Adipocyte (in vitro differentiated cells): ENCODE results near the gene COX4I1.
"Not testable (repeated sequence)": the region's sequence is repeated elsewhere in the genome, so short reads cannot be mapped to it uniquely, and the experiment has no call there.

Experiments used
- DNase-seq: peaks from one replicate; pipeline ENCODE4 v3.0.0-alpha.2; 2015; ENCODE audit warnings: low read depth
- H3K27me3 ChIP-seq: replicated peaks from 2 replicates; pipeline ENCODE4 v1.7.0; 2013; ENCODE audit warnings: mild to moderate bottlenecking, low read length, moderate library complexity; ENCODE audit not compliant: control insufficient read depth, insufficient read depth
- H3K36me3 ChIP-seq: 2 replicates; pipeline ENCODE4 v1.7.0; 2013; ENCODE audit warnings: low read length, mild to moderate bottlenecking, moderate library complexity; ENCODE audit not compliant: control insufficient read depth, insufficient read depth, severe bottlenecking
- H3K4me1 ChIP-seq: 2 replicates; pipeline ENCODE4 v1.7.0; 2013; ENCODE audit warnings: mild to moderate bottlenecking, low read length, moderate library complexity; ENCODE audit not compliant: control insufficient read depth, insufficient read depth
- H3K4me3 ChIP-seq: 2 replicates; pipeline ENCODE4 v1.7.0; 2013; ENCODE audit warnings: mild to moderate bottlenecking, low read length, moderate library complexity
- H3K9ac ChIP-seq: 2 replicates; pipeline ENCODE4 v1.7.0; 2013; ENCODE audit warnings: mild to moderate bottlenecking, low read length, moderate library complexity
- H3K9me3 ChIP-seq: 2 replicates; pipeline ENCODE4 v1.7.0; 2013; ENCODE audit warnings: mild to moderate bottlenecking, low read length, moderate library complexity; ENCODE audit not compliant: control insufficient read depth

COX4I1 gene

GRCh38 chr16:85803570-85803969 lies 4.1 kb downstream of the COX4I1 start:
- Histone ChIP-seq H3K9ac (no peak overlapping the region), H3K4me3 (no peak overlapping the region), H3K36me3 (peaks cover 55% of the 10 kb centered on the region), H3K27me3 (no peaks in the 10 kb centered on the region), H3K9me3 (no peaks in the 10 kb centered on the region), H3K4me1 (peaks cover 12% of the 10 kb centered on the region)
- DNase-seq: no peak

GRCh38 chr16:85805442-85806045 lies 6.0 kb downstream of the COX4I1 start:
- Histone ChIP-seq H3K27me3 (peaks cover 2% of the 10 kb centered on the region), H3K36me3 (peaks cover 55% of the 10 kb centered on the region), H3K4me1 (peaks cover 9% of the 10 kb centered on the region), H3K9me3 (no peaks in the 10 kb centered on the region), H3K4me3 (no peak overlapping the region), H3K9ac (no peak overlapping the region)
- DNase-seq: no peak

GRCh38 chr16:85806539-85806938 lies 7.0 kb downstream of the COX4I1 start:
- Histone ChIP-seq H3K27me3 (peaks cover 8% of the 10 kb centered on the region), H3K9me3 (no peaks in the 10 kb centered on the region), H3K9ac (no peak overlapping the region), H3K4me1 (no peaks in the 10 kb centered on the region), H3K4me3 (no peak overlapping the region), H3K36me3 (peaks cover 52% of the 10 kb centered on the region)
- no peak for DNase-seq

GRCh38 chr16:85807340-85807739 lies 7.8 kb downstream of the COX4I1 start:
- not testable (repeated sequence) for DNase-seq, H3K9me3 ChIP-seq, H3K4me1 ChIP-seq, H3K9ac ChIP-seq, H3K4me3 ChIP-seq
- Histone ChIP-seq H3K36me3 (peaks cover 44% of the 10 kb centered on the region), H3K27me3 (peaks cover 16% of the 10 kb centered on the region)

- H3K9me3 ChIP-seq, DNase-seq, H3K9ac ChIP-seq, H3K4me1 ChIP-seq, H3K4me3 ChIP-seq: not testable (repeated sequence)
- peaks cover 37% of the 10 kb centered on the region for H3K36me3 ChIP-seq
- H3K27me3 ChIP-seq: peaks cover 24% of the 10 kb centered on the region
Observed at GRCh38 chr16:85808104-85808503, 8.6 kb downstream of the COX4I1 start.

DNA sequence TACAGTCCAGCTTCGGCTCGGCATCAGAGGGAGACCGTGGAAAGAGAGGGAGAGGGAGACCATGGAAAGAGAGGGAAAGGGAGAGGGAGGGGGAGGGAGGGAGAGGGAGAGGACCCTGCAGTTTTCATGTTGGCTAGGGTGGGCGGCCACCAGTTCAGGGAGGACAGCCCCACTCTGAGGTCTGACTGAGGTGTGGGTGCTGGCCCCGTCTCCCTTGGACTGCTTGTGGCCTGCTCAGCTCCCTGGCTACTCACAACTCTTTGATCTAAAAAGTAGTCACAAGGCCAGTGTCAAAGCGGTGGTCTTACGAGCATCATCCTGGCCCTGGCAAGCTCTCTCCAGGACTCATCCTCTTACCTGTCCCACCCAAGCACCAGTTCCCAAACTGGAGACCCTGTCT lies 9.4 kb downstream of the COX4I1 start:
- no peaks in the 10 kb centered on the region for H3K9me3 ChIP-seq
- H3K27me3 ChIP-seq: peaks cover 31% of the 10 kb centered on the region
- peaks cover 29% of the 10 kb centered on the region for H3K36me3 ChIP-seq
- H3K4me3 ChIP-seq: no peak overlapping the region
- DNase-seq: no peak
- H3K4me1 ChIP-seq: peaks cover 6% of the 10 kb centered on the region
- no peak overlapping the region for H3K9ac ChIP-seq

- H3K9me3 ChIP-seq: no peaks in the 10 kb centered on the region
- DNase-seq: no peak
- H3K4me3 ChIP-seq: no peak overlapping the region
- peaks cover 38% of the 10 kb centered on the region for H3K27me3 ChIP-seq
- peaks cover 6% of the 10 kb centered on the region for H3K4me1 ChIP-seq
- peaks cover 25% of the 10 kb centered on the region for H3K36me3 ChIP-seq
- no peak overlapping the region for H3K9ac ChIP-seq
Observed at GRCh38 chr16:85809645-85810044, 10.2 kb downstream of the COX4I1 start.

- no peak for DNase-seq
- Histone ChIP-seq H3K9me3 (no peaks in the 10 kb centered on the region), H3K27me3 (peaks cover 41% of the 10 kb centered on the region), H3K4me3 (no peak overlapping the region), H3K36me3 (peaks cover 19% of the 10 kb centered on the region), H3K9ac (no peak overlapping the region), H3K4me1 (peaks cover 6% of the 10 kb centered on the region)
Observed at GRCh38 chr16:85810097-85810741, 10.7 kb downstream of the COX4I1 start.

DNA sequence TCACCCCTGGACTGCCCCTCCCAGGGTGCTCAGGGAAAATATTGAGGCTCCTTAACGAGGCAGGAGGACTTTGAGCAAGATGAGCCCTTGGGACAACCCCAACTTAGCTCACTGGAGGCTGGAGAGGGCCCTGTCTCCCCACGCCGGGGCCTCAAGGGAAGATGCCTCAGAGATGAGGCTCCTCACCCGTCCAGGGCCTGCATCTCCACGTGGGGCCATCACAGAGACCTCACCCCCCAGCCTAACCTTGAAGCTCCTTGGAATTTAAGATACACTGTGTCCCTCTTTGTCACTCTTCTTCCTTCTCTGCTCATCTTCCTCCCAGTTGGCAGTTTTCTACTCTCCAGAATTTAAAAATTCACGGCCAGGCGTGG lies 11.2 kb downstream of the COX4I1 start:
- H3K27me3 ChIP-seq: peaks cover 41% of the 10 kb centered on the region
- no peak overlapping the region for H3K9ac ChIP-seq
- no peaks in the 10 kb centered on the region for H3K9me3 ChIP-seq
- peaks cover 6% of the 10 kb centered on the region for H3K4me1 ChIP-seq
- no peak overlapping the region for H3K4me3 ChIP-seq
- no peak for DNase-seq
- peaks cover 14% of the 10 kb centered on the region for H3K36me3 ChIP-seq

- H3K36me3 ChIP-seq: no peaks in the 10 kb centered on the region
- DNase-seq: peak; percentile 4
Observed at GRCh38 chr16:85812031-85812807, 12.7 kb downstream of the COX4I1 start.

DNA sequence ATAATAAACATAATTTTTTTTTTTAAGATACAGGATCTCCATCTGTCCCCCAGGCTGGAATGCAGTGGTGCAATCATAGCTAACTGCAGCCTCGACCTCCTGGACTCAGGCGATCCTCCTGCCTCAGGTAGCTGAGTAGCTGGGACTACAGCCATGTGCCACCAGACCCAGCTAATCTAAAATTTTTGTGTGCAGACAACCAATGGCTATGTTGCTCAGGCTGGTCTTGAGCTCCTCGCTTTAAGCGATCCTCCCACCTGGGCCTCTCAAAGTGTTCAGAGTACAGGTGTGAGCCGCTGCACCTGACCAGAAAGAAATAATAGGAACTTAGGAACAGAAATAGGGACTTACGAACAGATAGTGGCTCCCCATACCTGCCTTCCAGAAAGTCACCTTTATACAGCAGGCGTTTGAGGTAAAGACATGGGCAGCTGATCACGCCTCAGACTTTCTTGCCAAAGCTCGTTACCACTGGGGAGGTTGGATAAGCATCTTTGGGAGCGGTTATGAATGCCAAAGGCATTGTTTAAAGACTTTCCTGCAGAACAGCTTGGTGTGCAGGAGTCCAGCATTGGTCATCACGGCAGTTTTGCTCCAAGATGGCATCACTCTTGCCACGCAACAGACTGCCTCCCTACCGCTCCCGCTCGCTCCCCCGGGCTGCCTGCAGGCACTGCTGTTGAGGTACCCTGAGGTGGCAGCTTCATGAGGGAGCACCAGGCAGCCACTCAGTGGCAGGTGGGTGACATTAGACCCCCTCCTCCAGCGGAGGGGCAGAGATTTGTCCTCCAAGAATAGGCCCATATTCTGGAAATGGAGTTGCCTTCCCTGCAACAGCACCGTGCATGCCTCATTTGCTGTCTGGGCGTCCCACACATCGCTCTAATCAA lies 13.6 kb downstream of the COX4I1 start:
- peaks cover 6% of the 10 kb centered on the region for H3K4me1 ChIP-seq
- no peak overlapping the region for H3K9ac ChIP-seq
- peaks cover 41% of the 10 kb centered on the region for H3K27me3 ChIP-seq
- DNase-seq: no peak
- no peaks in the 10 kb centered on the region for H3K36me3 ChIP-seq
- no peaks in the 10 kb centered on the region for H3K9me3 ChIP-seq
- H3K4me3 ChIP-seq: no peak overlapping the region

More at GRCh38 chr16:85812031-85812807, 12.7 kb downstream of the COX4I1 start:
- Histone ChIP-seq H3K4me1 (peaks cover 6% of the 10 kb centered on the region), H3K9me3 (no peaks in the 10 kb centered on the region), H3K27me3 (peaks cover 41% of the 10 kb centered on the region), H3K4me3 (peak overlapping the region; percentile 27), H3K9ac (no peak overlapping the region)
